Motor neuron (in vitro differentiated cells): ENCODE results near the gene LCA5. TPM values are rescaled to one million over a fixed set of nuclear protein-coding genes. Genes with fewer than 3 reads are reported as not detected.

Source experiments
- ATAC-seq, 8 experiments: fragments of 200-7000 bp; cut with Tn5 transposase; replicated peaks in 6 of 8; 2 replicates each; pipeline ENCODE4 v1.8.0; 2021; ENCODE audit warnings: mild to moderate bottlenecking in 8 of 8, moderate library complexity in 8 of 8
- H3K27ac ChIP-seq, 2 donors: fragments of 250-450 bp; sonication (Bioruptor Pico); 2 replicates each; pipeline ENCODE4 v1.9.0; 2021; ENCODE audit warnings: antibody characterized with exemption in 2 of 2, mild to moderate bottlenecking in 2 of 2, moderate library complexity in 1 of 2
- H3K4me1 ChIP-seq, 2 donors: fragments of 250-450 bp; sonication (Bioruptor Pico); replicated peaks in 1 of 2; 2 replicates each; pipeline ENCODE4 v1.6.1; 2021; ENCODE audit warnings: antibody characterized with exemption in 2 of 2, mild to moderate bottlenecking in 2 of 2, moderate library complexity in 1 of 2
- H3K4me3 ChIP-seq, 5 donors: fragments of 250-450 bp; sonication (Bioruptor Pico); 2 replicates each; pipeline ENCODE4 v1.9.0; 2021; ENCODE audit warnings: antibody characterized with exemption in 5 of 5, mild to moderate bottlenecking in 5 of 5, moderate library complexity in 4 of 5
- WGBS, 10 experiments: fragments of 450-650 bp; shearing (Covaris generic); methylation state at CpG; one replicate each; pipeline ENCODE4 v1.0.0; 2022; 5-methylcytosine and 5-hydroxymethylcytosine counted together
- in situ Hi-C, 9 experiments: fragments of 400-800 bp; cut with MboI; loops; one replicate each; pipeline ENCODE4 v1.15.0; 2021; ENCODE audit warnings: low sequenced_read_pairs in 9 of 9, low pct_unique_long_range_greater_than_20kb in 2 of 9; ENCODE audit not compliant: unreplicated experiment in 9 of 9
- total RNA-seq, 8 experiments: library from RNA; unstranded; fragments of 300-600 nt; gene quantifications; 2 replicates each; pipeline versions ENCODE4 v1.2.3 to v1.2.4, GENCODE V29; 2022

Gene LCA5
- total RNA-seq, 8 experiments from 2014 or later, result 3.8 to 24.0 (median 9.7) TPM

GRCh38 chr6:79526897-79527296 is 10.3 kb downstream of the LCA5 start:
- Histone ChIP-seq H3K27ac (no peak overlapping the region), H3K4me1 (peaks cover 0 to 4% of the 10 kb centered on the region in 2 donors), H3K4me3 (no peak overlapping the region)
- 100% methylated on average over 1 of the region's 1 CpG; no CpG with 5 or more reads in 5 of the 10 experiments for WGBS, 10 experiments
- no peak for ATAC-seq
- in situ Hi-C loops, result no loop called here

- peak in 3 of 8 experiments; percentile 50 to 79 (median 73) for ATAC-seq
Observed at GRCh38 chr6:79525272-79526100, 11.7 kb downstream of the LCA5 start.

GRCh38 chr6:79524065-79524464 is 13.2 kb downstream of the LCA5 start:
- WGBS, 10 experiments, result 58 to 94% (median 74%) methylated on average over 2 to 3 of the region's 3 CpGs
- ATAC-seq, result no peak
- no peak overlapping the region for H3K27ac ChIP-seq
- in situ Hi-C loops, result no loop called here
- peaks cover 0 to 4% of the 10 kb centered on the region in 2 donors for H3K4me1 ChIP-seq
- no peak overlapping the region for H3K4me3 ChIP-seq

More at GRCh38 chr6:79525272-79526100, 11.7 kb downstream of the LCA5 start:
- 50 to 81% (median 74%) methylated on average over 2 to 12 of the region's 12 CpGs for WGBS, 10 experiments
- in situ Hi-C loops, result no loop called here
- Histone ChIP-seq H3K4me3 (no peak overlapping the region), H3K4me1 (peaks cover 0 to 4% of the 10 kb centered on the region in 2 donors), H3K27ac (no peak overlapping the region)

- H3K4me1 ChIP-seq, result peaks cover 0 to 4% of the 10 kb centered on the region in 2 donors
- H3K4me3 ChIP-seq, result no peak overlapping the region
- 83 to 100% (median 96%) methylated on average over 1 to 3 of the region's 3 CpGs for WGBS, 10 experiments
- in situ Hi-C loops, result no loop called here
- H3K27ac ChIP-seq, result no peak overlapping the region
- ATAC-seq, result no peak
Observed at GRCh38 chr6:79522609-79523008, 14.6 kb downstream of the LCA5 start.

GRCh38 chr6:79520534-79520933 is 16.7 kb downstream of the LCA5 start:
- ATAC-seq, result no peak
- H3K4me3 ChIP-seq, result no peak overlapping the region
- in situ Hi-C loops, result no loop called here
- no peak overlapping the region for H3K27ac ChIP-seq
- 90 to 100% (median 100%) methylated on average over 1 of the region's 1 CpG; no CpG with 5 or more reads in 3 of the 10 experiments for WGBS, 10 experiments
- H3K4me1 ChIP-seq, result peaks cover 0 to 3% of the 10 kb centered on the region in 2 donors

- H3K4me1 ChIP-seq, result no peaks in the 10 kb centered on the region
- no peak overlapping the region for H3K4me3 ChIP-seq
- ATAC-seq, result no peak
- no peak overlapping the region for H3K27ac ChIP-seq
- in situ Hi-C loops, result no loop called here
Observed at GRCh38 chr6:79518842-79519241, 18.4 kb downstream of the LCA5 start.

GRCh38 chr6:79515436-79515835 is 21.8 kb downstream of the LCA5 start:
- H3K4me1 ChIP-seq, result no peaks in the 10 kb centered on the region
- H3K4me3 ChIP-seq, result no peak overlapping the region
- no peak for ATAC-seq
- in situ Hi-C loops, result no loop called here
- 40 to 100% (median 97%) methylated on average over 1 of the region's 1 CpG for WGBS, 10 experiments
- no peak overlapping the region for H3K27ac ChIP-seq

DNA sequence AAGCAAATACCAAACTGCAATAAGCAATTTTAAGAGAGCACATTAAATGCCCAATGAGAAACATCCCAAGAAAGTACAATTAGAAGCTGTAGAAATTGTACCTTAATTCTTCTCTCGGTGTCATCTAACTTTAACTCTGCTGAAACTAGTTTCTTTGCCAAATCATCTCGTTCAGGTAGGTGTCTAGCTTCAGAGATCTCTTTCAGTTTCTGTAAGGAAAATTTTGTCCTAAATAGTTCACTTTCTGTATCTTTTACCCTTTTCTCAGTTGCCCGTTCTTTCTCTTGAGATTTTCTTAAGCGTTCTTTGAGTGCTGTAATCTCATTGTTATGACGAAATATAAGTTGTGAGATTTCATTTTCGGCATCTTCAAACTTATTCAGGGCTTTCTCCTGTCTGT is 24.1 kb downstream of the LCA5 start:
- Histone ChIP-seq H3K4me3 (no peak overlapping the region), H3K27ac (no peak overlapping the region), H3K4me1 (no peaks in the 10 kb centered on the region)
- in situ Hi-C loops, result no loop called here
- WGBS, 10 experiments, result 84 to 100% (median 91%) methylated on average over 3 to 6 of the region's 6 CpGs
- ATAC-seq, result no peak

DNA sequence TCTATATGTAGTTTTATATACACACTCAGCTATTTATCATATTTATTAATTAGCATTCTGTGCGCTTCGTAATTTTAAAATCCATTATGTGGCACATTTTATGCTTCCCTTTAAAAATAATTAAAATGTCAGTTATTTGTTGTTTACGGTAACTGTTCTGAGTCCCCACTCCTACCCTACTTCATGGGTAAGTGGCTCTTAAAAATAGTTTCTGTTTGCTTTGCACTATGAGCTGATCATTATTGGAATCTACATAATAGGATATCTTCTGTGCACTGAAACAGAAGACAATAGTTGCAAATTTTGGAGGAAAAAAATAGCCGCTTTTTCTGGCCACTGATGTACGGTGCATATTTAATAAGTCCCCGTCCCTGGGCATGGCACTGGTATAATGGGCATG is 25.2 kb downstream of the LCA5 start:
- no peak for ATAC-seq
- Histone ChIP-seq H3K4me1 (no peaks in the 10 kb centered on the region), H3K27ac (no peak overlapping the region), H3K4me3 (no peak overlapping the region)
- in situ Hi-C loops, result no loop called here
- 90 to 100% (median 97%) methylated on average over 3 to 6 of the region's 6 CpGs for WGBS, 10 experiments

GRCh38 chr6:79510707-79511106 is 26.5 kb downstream of the LCA5 start:
- 40 to 100% (median 100%) methylated on average over 1 of the region's 1 CpG; no CpG with 5 or more reads in 1 of the 10 experiments for WGBS, 10 experiments
- no peak overlapping the region for H3K4me3 ChIP-seq
- no peak for ATAC-seq
- H3K27ac ChIP-seq, result no peak overlapping the region
- no peaks in the 10 kb centered on the region for H3K4me1 ChIP-seq
- in situ Hi-C loops, result no loop called here

DNA sequence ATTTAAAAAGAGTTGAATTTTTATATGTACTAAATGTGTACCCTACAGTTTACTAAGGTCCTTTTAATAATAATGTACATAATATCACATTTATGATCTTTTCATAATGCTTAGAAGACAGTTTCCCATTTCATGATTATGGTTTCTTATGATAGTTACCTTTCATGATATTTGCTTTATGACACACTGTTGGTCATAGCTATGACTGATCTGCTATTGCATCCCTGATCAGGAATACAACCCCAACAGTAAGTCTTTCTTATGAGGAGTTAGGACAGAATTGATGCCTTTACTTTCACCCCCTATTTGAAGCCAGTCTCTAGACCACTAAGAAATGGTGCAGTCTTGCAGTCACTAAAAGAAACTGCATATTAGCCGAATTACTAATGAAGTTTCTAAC is 31.0 kb downstream of the LCA5 start:
- Histone ChIP-seq H3K27ac (no peak overlapping the region), H3K4me1 (no peaks in the 10 kb centered on the region), H3K4me3 (no peak overlapping the region)
- WGBS, 10 experiments, result 50 to 100% (median 88%) methylated on average over 1 of the region's 1 CpG; no CpG with 5 or more reads in 3 of the 10 experiments
- ATAC-seq, result no peak
- in situ Hi-C loops, result no loop called here

- 82 to 100% (median 100%) methylated on average over 1 to 2 of the region's 2 CpGs; no CpG with 5 or more reads in 2 of the 10 experiments for WGBS, 10 experiments
- in situ Hi-C loops, result no loop called here
- no peak overlapping the region for H3K4me3 ChIP-seq
- no peaks in the 10 kb centered on the region for H3K4me1 ChIP-seq
- no peak for ATAC-seq
- H3K27ac ChIP-seq, result no peak overlapping the region
Observed at GRCh38 chr6:79504372-79504771, 32.9 kb downstream of the LCA5 start.

DNA sequence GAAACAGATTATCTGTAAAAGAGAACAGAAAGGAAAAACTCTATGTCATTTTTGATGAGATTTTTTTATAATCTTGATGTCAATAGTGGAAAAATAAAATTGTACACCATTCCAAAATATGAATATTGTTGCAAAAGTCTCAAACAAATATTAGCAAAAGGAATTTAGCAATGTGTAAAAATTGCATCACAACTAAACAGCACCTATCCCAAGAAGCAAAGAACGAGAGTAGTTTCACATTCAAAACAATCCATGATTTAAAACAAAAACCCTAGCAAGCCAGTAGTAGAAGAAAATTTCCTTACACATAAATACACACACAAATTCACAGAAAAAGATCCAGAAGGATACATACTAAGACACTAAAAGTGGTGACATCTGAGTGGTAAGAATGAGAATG is 38.4 kb downstream of the LCA5 start:
- H3K4me3 ChIP-seq, result no peak overlapping the region
- 9 to 100% (median 71%) methylated on average over 1 of the region's 1 CpG; no CpG with 5 or more reads in 1 of the 10 experiments for WGBS, 10 experiments
- H3K4me1 ChIP-seq, result no peaks in the 10 kb centered on the region
- no peak overlapping the region for H3K27ac ChIP-seq
- in situ Hi-C loops, result no loop called here
- no peak for ATAC-seq

- no peak for ATAC-seq
- no peak overlapping the region for H3K4me3 ChIP-seq
- 67 to 100% (median 100%) methylated on average over 1 to 9 of the region's 10 CpGs; no CpG with 5 or more reads in 3 of the 10 experiments for WGBS, 10 experiments
- no peaks in the 10 kb centered on the region for H3K4me1 ChIP-seq
- no peak overlapping the region for H3K27ac ChIP-seq
- in situ Hi-C loops, result no loop called here
Observed at GRCh38 chr6:79495246-79495645, 42.0 kb downstream of the LCA5 start.
